HG02981 (cell line): ENCODE measurements around the gene CDH4.

Experiments
- ATAC-seq: cut with Tn5 transposase; IDR thresholded peaks from one replicate; pipeline ENCODE4 v1.9.1; 2021; ENCODE audit warnings: mild to moderate bottlenecking, moderate library complexity; ENCODE audit not compliant: unreplicated experiment

CDH4 gene

GRCh38 chr20:61659246-61659993 lies 407.4 kb downstream of the CDH4 start:
- ATAC-seq = no peak

GRCh38 chr20:61659994-61660346 lies 407.9 kb downstream of the CDH4 start:
- no peak for ATAC-seq

- ATAC-seq = no peak
Measured at GRCh38 chr20:61660559-61660958, 408.5 kb downstream of the CDH4 start.

GRCh38 chr20:61661025-61661424 lies 409.0 kb downstream of the CDH4 start:
- ATAC-seq = no peak

GRCh38 chr20:61661583-61661982 lies 409.5 kb downstream of the CDH4 start:
- no peak for ATAC-seq

- no peak for ATAC-seq
Measured at GRCh38 chr20:61662226-61662967, 410.3 kb downstream of the CDH4 start.

GRCh38 chr20:61662968-61663331 lies 410.9 kb downstream of the CDH4 start:
- ATAC-seq = no peak

- ATAC-seq = no peak
Measured at GRCh38 chr20:61663521-61664425, 411.7 kb downstream of the CDH4 start.

- ATAC-seq = no peak
Measured at GRCh38 chr20:61664556-61665320, 412.7 kb downstream of the CDH4 start.

GRCh38 chr20:61665528-61666470 lies 413.7 kb downstream of the CDH4 start:
- no peak for ATAC-seq

GRCh38 chr20:61666471-61666832 lies 414.4 kb downstream of the CDH4 start:
- no peak for ATAC-seq

GRCh38 chr20:61667056-61667792 lies 415.2 kb downstream of the CDH4 start:
- ATAC-seq = no peak

- no peak for ATAC-seq
Measured at GRCh38 chr20:61668065-61668650, 416.1 kb downstream of the CDH4 start.

- no peak for ATAC-seq
Measured at GRCh38 chr20:61668771-61669503, 416.9 kb downstream of the CDH4 start.

GRCh38 chr20:61670274-61670673 lies 418.2 kb downstream of the CDH4 start:
- ATAC-seq = no peak

GRCh38 chr20:61671559-61671958 lies 419.5 kb downstream of the CDH4 start:
- no peak for ATAC-seq

GRCh38 chr20:61673152-61673847 lies 421.2 kb downstream of the CDH4 start:
- ATAC-seq = no peak
